SU-DHL-6 (cell line): ENCODE data around the gene NPAS3.

Experiments
- H2AFZ ChIP-seq: fragments of 200-600 bp; sonication (generic); 2 replicates; pipeline ENCODE4 v1.6.1; 2014; ENCODE audit warnings: low read depth, mild to moderate bottlenecking, moderate library complexity, mixed read lengths, antibody characterized with exemption, low read length; ENCODE audit not compliant: severe bottlenecking
- H3F3A ChIP-seq: fragments of 200-600 bp; shearing (Covaris generic); 2 replicates; pipeline ENCODE4 v1.6.0; 2016; ENCODE audit warnings: antibody characterized with exemption, mild to moderate bottlenecking; ENCODE audit not compliant: insufficient read depth
- H3K27ac ChIP-seq: fragments of 200-600 bp; sonication (generic); 2 replicates; pipeline ENCODE4 v1.5.1; 2016; ENCODE audit warnings: low read depth, mild to moderate bottlenecking, low read length, moderate library complexity, mixed read lengths
- H3K27me3 ChIP-seq: fragments of 200-600 bp; sonication (generic), shearing (Covaris generic); 2 replicates; pipeline ENCODE4 v1.6.0; 2014; ENCODE audit warnings: mild to moderate bottlenecking, low read length
- H3K36me3 ChIP-seq: fragments of 200-600 bp; sonication (generic); 2 replicates; pipeline ENCODE4 v1.6.1; 2014; ENCODE audit warnings: mild to moderate bottlenecking, low read length, mixed read lengths
- H3K4me2 ChIP-seq: fragments of 300-600, 200-600 bp; shearing (Covaris generic), sonication (generic); 2 replicates; pipeline ENCODE4 v1.6.0; 2014; ENCODE audit warnings: low read length, low read depth, mild to moderate bottlenecking; ENCODE audit not compliant: poor library complexity, severe bottlenecking
- H3K4me3 ChIP-seq: fragments of 200-600 bp; sonication (generic); 2 replicates; pipeline ENCODE4 v1.5.1; 2014; ENCODE audit warnings: antibody characterized with exemption, low read length, mild to moderate bottlenecking, mixed read lengths; ENCODE audit not compliant: insufficient read depth, poor library complexity, severe bottlenecking
- H3K79me2 ChIP-seq: fragments of 200-600 bp; sonication (generic); 2 replicates; pipeline ENCODE4 v1.6.1; 2014; ENCODE audit warnings: mild to moderate bottlenecking, low read length, moderate library complexity; ENCODE audit not compliant: insufficient read depth
- H3K9ac ChIP-seq: fragments of 200-600 bp; sonication (generic); 2 replicates; pipeline ENCODE4 v1.7.0; 2014; ENCODE audit warnings: mild to moderate bottlenecking, low read length
- H3K9me2 ChIP-seq: fragments of 200-600 bp; sonication (generic); replicated peaks from 2 replicates; pipeline ENCODE4 v1.6.1; 2014; ENCODE audit warnings: low read length; ENCODE audit not compliant: insufficient read depth
- H3K9me3 ChIP-seq: fragments of 200-600 bp; sonication (generic); 2 replicates; pipeline ENCODE4 v1.6.1; 2014; ENCODE audit warnings: low read length, mixed read lengths; ENCODE audit not compliant: insufficient read depth
- H4K20me1 ChIP-seq: fragments of 200-600 bp; sonication (generic); 2 replicates; pipeline ENCODE4 v1.6.1; 2014; ENCODE audit warnings: low read depth, mild to moderate bottlenecking, antibody characterized with exemption, low read length, moderate library complexity, mixed read lengths
- EZH2phosphoT487 ChIP-seq: fragments of 200-600 bp; sonication (generic), shearing (Covaris generic); conservative IDR thresholded peaks from 2 replicates; pipeline ENCODE4 v1.6.1; 2018; ENCODE audit warnings: mild to moderate bottlenecking, antibody characterized with exemption, low read length, moderate library complexity, mixed read lengths
- TF ChIP-seq, protein P1 (sequence below): fragments of 200-600 bp; sonication (generic); IDR thresholded peaks from one replicate; pipeline ENCODE4 v1.5.1; 2017; ENCODE audit warnings: antibody characterized with exemption, mild to moderate bottlenecking, low read length, moderate library complexity; ENCODE audit not compliant: insufficient read depth, poor library complexity, severe bottlenecking

The NPAS3 gene

DNA sequence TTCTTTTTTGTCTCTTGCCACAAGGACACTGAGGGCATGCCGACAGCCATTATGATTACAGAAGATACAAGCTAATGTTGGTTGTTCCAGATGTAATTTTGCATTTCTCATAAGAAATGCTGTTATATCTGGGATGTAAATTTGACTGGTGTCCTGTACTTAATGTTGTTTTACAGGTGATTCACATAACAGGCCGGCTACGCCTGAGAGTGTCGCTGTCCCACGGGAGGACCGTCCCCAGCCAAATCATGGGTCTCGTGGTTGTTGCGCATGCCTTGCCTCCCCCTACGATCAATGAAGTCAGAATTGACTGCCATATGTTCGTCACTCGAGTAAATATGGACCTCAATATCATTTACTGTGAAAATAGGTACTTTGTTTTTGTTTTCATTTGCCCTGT, 835.5 kb downstream of the NPAS3 start:
- no peak overlapping the region for H3K4me2 ChIP-seq
- H2AFZ ChIP-seq, result no peak overlapping the region
- no peaks in the 10 kb centered on the region for H3K27me3 ChIP-seq
- H3K9me3 ChIP-seq, result no peaks in the 10 kb centered on the region
- H3K79me2 ChIP-seq, result no peaks in the 10 kb centered on the region
- no peak overlapping the region for H3K4me3 ChIP-seq
- H3K9me2 ChIP-seq, result no peaks in the 10 kb centered on the region
- TF ChIP-seq, protein P1, sequence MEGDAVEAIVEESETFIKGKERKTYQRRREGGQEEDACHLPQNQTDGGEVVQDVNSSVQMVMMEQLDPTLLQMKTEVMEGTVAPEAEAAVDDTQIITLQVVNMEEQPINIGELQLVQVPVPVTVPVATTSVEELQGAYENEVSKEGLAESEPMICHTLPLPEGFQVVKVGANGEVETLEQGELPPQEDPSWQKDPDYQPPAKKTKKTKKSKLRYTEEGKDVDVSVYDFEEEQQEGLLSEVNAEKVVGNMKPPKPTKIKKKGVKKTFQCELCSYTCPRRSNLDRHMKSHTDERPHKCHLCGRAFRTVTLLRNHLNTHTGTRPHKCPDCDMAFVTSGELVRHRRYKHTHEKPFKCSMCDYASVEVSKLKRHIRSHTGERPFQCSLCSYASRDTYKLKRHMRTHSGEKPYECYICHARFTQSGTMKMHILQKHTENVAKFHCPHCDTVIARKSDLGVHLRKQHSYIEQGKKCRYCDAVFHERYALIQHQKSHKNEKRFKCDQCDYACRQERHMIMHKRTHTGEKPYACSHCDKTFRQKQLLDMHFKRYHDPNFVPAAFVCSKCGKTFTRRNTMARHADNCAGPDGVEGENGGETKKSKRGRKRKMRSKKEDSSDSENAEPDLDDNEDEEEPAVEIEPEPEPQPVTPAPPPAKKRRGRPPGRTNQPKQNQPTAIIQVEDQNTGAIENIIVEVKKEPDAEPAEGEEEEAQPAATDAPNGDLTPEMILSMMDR, result no peak
- TF ChIP-seq EZH2phosphoT487, result no peak
- no peak overlapping the region for H3K9ac ChIP-seq
- H4K20me1 ChIP-seq, result no peaks in the 10 kb centered on the region
- H3K36me3 ChIP-seq, result no peaks in the 10 kb centered on the region
- no peaks in the 10 kb centered on the region for H3F3A ChIP-seq
- no peak overlapping the region for H3K27ac ChIP-seq

DNA sequence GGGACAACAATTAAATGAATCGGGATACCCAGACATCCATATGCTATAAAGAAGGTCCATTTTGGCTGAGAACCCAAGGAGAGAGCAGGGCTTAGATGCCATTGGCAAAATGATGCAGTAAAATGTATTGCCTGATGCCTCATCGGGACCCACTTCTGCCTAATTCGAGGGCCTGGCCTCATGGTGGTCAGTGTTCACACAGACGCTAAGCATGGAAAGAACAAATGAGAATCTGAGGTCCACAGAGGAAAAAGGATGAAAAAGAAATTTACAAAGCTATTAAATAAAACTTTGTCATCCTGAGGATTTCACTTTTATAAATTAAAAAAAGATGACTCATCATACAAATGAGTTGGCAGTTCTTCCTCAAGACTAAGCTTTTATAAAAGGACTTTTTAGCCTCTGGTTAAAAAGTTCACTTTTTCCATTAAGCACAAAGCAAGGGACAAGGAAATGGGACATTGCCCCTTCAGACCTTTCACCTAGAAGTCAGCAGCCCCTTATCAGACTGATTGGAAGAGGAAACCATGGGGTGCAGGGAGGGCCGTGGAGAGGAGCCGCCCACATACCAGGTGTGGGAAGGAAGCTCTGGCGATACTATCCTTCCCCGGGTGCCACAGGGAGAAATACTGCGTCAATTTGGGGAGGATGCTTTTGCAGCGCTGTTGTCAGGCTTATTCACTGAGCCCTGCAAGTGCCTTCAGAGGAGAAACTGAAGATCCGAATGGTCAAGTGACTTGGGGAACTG, 836.2 kb downstream of the NPAS3 start:
- Histone ChIP-seq H4K20me1 (no peaks in the 10 kb centered on the region), H3K9ac (no peak overlapping the region), H3K36me3 (no peaks in the 10 kb centered on the region), H3K9me3 (no peaks in the 10 kb centered on the region), H3K27me3 (no peaks in the 10 kb centered on the region), H3K4me3 (no peak overlapping the region), H2AFZ (no peak overlapping the region), H3K9me2 (no peaks in the 10 kb centered on the region), H3K79me2 (no peaks in the 10 kb centered on the region), H3K4me2 (no peak overlapping the region), H3F3A (no peaks in the 10 kb centered on the region), H3K27ac (no peak overlapping the region)
- TF ChIP-seq, protein P1, result no peak
- TF ChIP-seq EZH2phosphoT487, result no peak

DNA sequence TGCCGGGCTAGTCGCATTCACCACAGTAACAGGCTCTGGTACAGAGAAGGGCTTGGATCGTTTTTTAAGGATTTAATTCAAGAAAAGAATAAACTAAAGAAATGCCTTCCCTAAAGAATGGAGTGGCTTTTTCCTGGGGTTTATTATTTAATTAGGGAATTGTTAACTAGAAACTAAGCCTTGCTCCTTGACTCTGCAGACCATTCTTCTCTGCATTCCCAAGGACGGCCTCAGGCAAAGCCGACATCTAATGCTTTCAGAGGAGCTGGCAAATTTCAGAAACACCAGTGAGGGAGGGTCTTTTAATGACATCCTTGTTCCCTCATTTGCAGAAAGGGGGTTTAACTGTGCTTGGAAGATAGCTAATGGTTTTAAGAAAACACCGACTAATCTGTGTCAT, 838.2 kb downstream of the NPAS3 start:
- Histone ChIP-seq H3K9ac (no peak overlapping the region), H3K4me3 (no peak overlapping the region), H3K27ac (no peak overlapping the region), H3K27me3 (no peaks in the 10 kb centered on the region), H3K9me3 (no peaks in the 10 kb centered on the region), H3K79me2 (no peaks in the 10 kb centered on the region), H3F3A (no peaks in the 10 kb centered on the region), H3K36me3 (no peaks in the 10 kb centered on the region), H2AFZ (no peak overlapping the region), H4K20me1 (no peaks in the 10 kb centered on the region), H3K4me2 (no peak overlapping the region), H3K9me2 (no peaks in the 10 kb centered on the region)
- no peak for TF ChIP-seq EZH2phosphoT487
- TF ChIP-seq, protein P1, result no peak
